ENCODE results near the gene FOXL3.

Gene FOXL3

GRCh38 chr7:272108-272615 is 17.8 kb upstream of the FOXL3 start:
- ATAC-seq (no peak), DNase-seq (no peak)
- Mint-ChIP-seq H3K27ac (no peak overlapping the region), H3K27me3 (peaks cover under 1% of the 10 kb centered on the region), H3K4me1 (no peaks in the 10 kb centered on the region), H3K9me3 (peaks cover 18 to 31% of the 10 kb centered on the region in 2 donors), H3K4me3 (no peak overlapping the region)

- H3K4me1 Mint-ChIP-seq: no peaks in the 10 kb centered on the region
- DNase-seq (no peak), ATAC-seq (no peak)
- no peak overlapping the region for H3K27ac Mint-ChIP-seq
- peaks cover 5% of the 10 kb centered on the region for H3K27me3 Mint-ChIP-seq
- H3K4me3 Mint-ChIP-seq: no peak overlapping the region
- peaks cover 18 to 35% of the 10 kb centered on the region in 2 donors for H3K9me3 Mint-ChIP-seq
Measured at GRCh38 chr7:272631-273030, 17.3 kb upstream of the FOXL3 start.

- no peak for ATAC-seq
- Mint-ChIP-seq H3K27ac (no peak overlapping the region), H3K4me1 (no peaks in the 10 kb centered on the region), H3K9me3 (peaks cover 18 to 42% of the 10 kb centered on the region in 2 donors), H3K4me3 (no peak overlapping the region), H3K27me3 (peaks cover 5% of the 10 kb centered on the region)
- DNase-seq: no peak
Measured at GRCh38 chr7:273327-273726, 16.6 kb upstream of the FOXL3 start.

- ATAC-seq (no peak), DNase-seq (no peak)
- peaks cover 5% of the 10 kb centered on the region for H3K27me3 Mint-ChIP-seq
- no peaks in the 10 kb centered on the region for H3K4me1 Mint-ChIP-seq
- H3K4me3 Mint-ChIP-seq: no peak overlapping the region
- H3K27ac Mint-ChIP-seq: peak overlapping the region in 1 of 2 donors; percentile 62
- H3K9me3 Mint-ChIP-seq: peaks cover 18 to 42% of the 10 kb centered on the region in 2 donors
Measured at GRCh38 chr7:274266-274665, 15.7 kb upstream of the FOXL3 start.

GRCh38 chr7:276230-276835 is 13.6 kb upstream of the FOXL3 start:
- no peak overlapping the region for H3K4me3 Mint-ChIP-seq

GRCh38 chr7:277228-277627 is 12.7 kb upstream of the FOXL3 start:
- Mint-ChIP-seq H3K27me3 (peaks cover 17% of the 10 kb centered on the region), H3K4me1 (no peaks in the 10 kb centered on the region)

More at GRCh38 chr7:276230-276835, 13.6 kb upstream of the FOXL3 start:
- DNase-seq (no peak), ATAC-seq (no peak)
- peaks cover 13% of the 10 kb centered on the region for H3K27me3 Mint-ChIP-seq
- H3K9me3 Mint-ChIP-seq: peaks cover 18 to 42% of the 10 kb centered on the region in 2 donors
- H3K4me1 Mint-ChIP-seq: no peaks in the 10 kb centered on the region
- H3K27ac Mint-ChIP-seq: no peak overlapping the region

GRCh38 chr7:278081-278480 is 11.9 kb upstream of the FOXL3 start:
- Mint-ChIP-seq H3K4me3 (no peak overlapping the region), H3K9me3 (peaks cover 12 to 34% of the 10 kb centered on the region in 2 donors), H3K27me3 (peaks cover 17% of the 10 kb centered on the region), H3K4me1 (no peaks in the 10 kb centered on the region), H3K27ac (no peak overlapping the region)
- DNase-seq: no peak
- no peak for ATAC-seq

More at GRCh38 chr7:277228-277627, 12.7 kb upstream of the FOXL3 start:
- no peak for DNase-seq
- Mint-ChIP-seq H3K4me3 (no peak overlapping the region), H3K9me3 (peaks cover 18 to 42% of the 10 kb centered on the region in 2 donors), H3K27ac (no peak overlapping the region)
- ATAC-seq: no peak

- peaks cover 4 to 17% of the 10 kb centered on the region in 2 donors for H3K9me3 Mint-ChIP-seq
- H3K4me1 Mint-ChIP-seq: no peaks in the 10 kb centered on the region
- no peak overlapping the region for H3K4me3 Mint-ChIP-seq
- no peak overlapping the region for H3K27ac Mint-ChIP-seq
- ATAC-seq: no peak
- no peak for DNase-seq
- H3K27me3 Mint-ChIP-seq: peaks cover 17% of the 10 kb centered on the region
Measured at GRCh38 chr7:279821-280220, 10.1 kb upstream of the FOXL3 start.

GRCh38 chr7:280461-280860 is 9.5 kb upstream of the FOXL3 start:
- Mint-ChIP-seq H3K27me3 (peaks cover 24% of the 10 kb centered on the region), H3K27ac (no peak overlapping the region), H3K4me1 (no peaks in the 10 kb centered on the region), H3K4me3 (no peak overlapping the region), H3K9me3 (peaks cover 0 to 13% of the 10 kb centered on the region in 2 donors)
- ATAC-seq: no peak
- no peak for DNase-seq

GRCh38 chr7:281637-282036 is 8.3 kb upstream of the FOXL3 start:
- Mint-ChIP-seq H3K4me1 (no peaks in the 10 kb centered on the region), H3K27ac (no peak overlapping the region), H3K27me3 (peaks cover 29% of the 10 kb centered on the region), H3K4me3 (no peak overlapping the region), H3K9me3 (peaks cover 0 to 13% of the 10 kb centered on the region in 2 donors)
- DNase-seq (no peak), ATAC-seq (no peak)

GRCh38 chr7:282621-283020 is 7.3 kb upstream of the FOXL3 start:
- Mint-ChIP-seq H3K4me1 (no peaks in the 10 kb centered on the region), H3K27me3 (peaks cover 32% of the 10 kb centered on the region), H3K9me3 (peaks cover 0 to 7% of the 10 kb centered on the region in 2 donors), H3K27ac (no peak overlapping the region), H3K4me3 (no peak overlapping the region)
- ATAC-seq (no peak), DNase-seq (no peak)

GRCh38 chr7:284762-285722 is 4.9 kb upstream of the FOXL3 start:
- no peaks in the 10 kb centered on the region for H3K4me1 Mint-ChIP-seq
- H3K9me3 Mint-ChIP-seq: no peaks in the 10 kb centered on the region
- H3K27ac Mint-ChIP-seq: no peak overlapping the region
- H3K4me3 Mint-ChIP-seq: no peak overlapping the region
- ATAC-seq (no peak), DNase-seq (no peak)
- H3K27me3 Mint-ChIP-seq: peaks cover 54% of the 10 kb centered on the region

GRCh38 chr7:285731-286130 is 4.2 kb upstream of the FOXL3 start:
- Mint-ChIP-seq H3K27me3 (peaks cover 58% of the 10 kb centered on the region), H3K27ac (no peak overlapping the region), H3K4me1 (no peaks in the 10 kb centered on the region), H3K4me3 (no peak overlapping the region), H3K9me3 (no peaks in the 10 kb centered on the region)
- no peak for ATAC-seq
- DNase-seq: no peak

- no peaks in the 10 kb centered on the region for H3K4me1 Mint-ChIP-seq
- ATAC-seq: no peak
- H3K4me3 Mint-ChIP-seq: no peak overlapping the region
- H3K27ac Mint-ChIP-seq: no peak overlapping the region
- DNase-seq: no peak
- H3K9me3 Mint-ChIP-seq: no peaks in the 10 kb centered on the region
- peaks cover 55% of the 10 kb centered on the region for H3K27me3 Mint-ChIP-seq
Measured at GRCh38 chr7:286266-286665, 3.7 kb upstream of the FOXL3 start.

GRCh38 chr7:288671-289101 is 1.3 kb upstream of the FOXL3 start:
- no peak overlapping the region for H3K4me3 Mint-ChIP-seq
- ATAC-seq: no peak
- H3K4me1 Mint-ChIP-seq: no peaks in the 10 kb centered on the region
- DNase-seq: no peak
- H3K27me3 Mint-ChIP-seq: peaks cover 71% of the 10 kb centered on the region
- H3K27ac Mint-ChIP-seq: no peak overlapping the region
- no peaks in the 10 kb centered on the region for H3K9me3 Mint-ChIP-seq

GRCh38 chr7:289209-289755 is 688 bp upstream of the FOXL3 start:
- no peak overlapping the region for H3K4me3 Mint-ChIP-seq
- peaks cover 77% of the 10 kb centered on the region for H3K27me3 Mint-ChIP-seq
- no peaks in the 10 kb centered on the region for H3K4me1 Mint-ChIP-seq
- ATAC-seq (no peak), DNase-seq (no peak)
- no peaks in the 10 kb centered on the region for H3K9me3 Mint-ChIP-seq
- no peak overlapping the region for H3K27ac Mint-ChIP-seq

Measured in stimulated activated naive CD8-positive, alpha-beta T cell treated with anti-CD3 and anti-CD28 coated beads, Interleukin-15, amount 100 ng/mL, for 72 hours (primary cell).